ENCODE data around the gene NELFB. TPM values are rescaled to one million over a fixed set of nuclear protein-coding genes. Genes with fewer than 3 reads are reported as not detected.

NELFB gene
- total RNA-seq, 1 experiment from 2014 or later: 95.0 TPM

Other genes with a start within 250 kb of the NELFB start
- 19.2 to 28.3 TPM (median 25.9 TPM) in 3 replicates for gene ABCA2, start 227.1 kb upstream of the NELFB start, total RNA-seq (2021)
- gene FUT7, start 223.2 kb upstream of the NELFB start, total RNA-seq (2021): not detected in 3 replicates
- 64.3 to 68.8 TPM (median 64.5 TPM) in 3 replicates for gene NPDC1, start 209.2 kb upstream of the NELFB start, total RNA-seq (2021)
- gene ENTPD2, start 201.3 kb upstream of the NELFB start, total RNA-seq (2021): 8.3 to 9.6 TPM (median 9.2 TPM) in 3 replicates
- gene SAPCD2, start 184.8 kb upstream of the NELFB start, total RNA-seq (2021): 52.0 to 67.0 TPM (median 53.6 TPM) in 3 replicates
- 12.1 to 17.7 TPM (median 14.3 TPM) in 3 replicates for gene UAP1L1, start 177.8 kb upstream of the NELFB start, total RNA-seq (2021)
- 44.9 to 57.1 TPM (median 47.1 TPM) in 3 replicates for gene MAN1B1, start 168.3 kb upstream of the NELFB start, total RNA-seq (2021)
- 38.9 to 43.7 TPM (median 42.1 TPM) in 3 replicates for gene DPP7, start 140.6 kb upstream of the NELFB start, total RNA-seq (2021)
- gene GRIN1, start 116.2 kb upstream of the NELFB start, total RNA-seq (2021): 4.0 to 6.6 TPM (median 4.1 TPM) in 3 replicates
- 1.1 to 2.2 TPM (median 2.1 TPM) in 3 replicates for gene LRRC26, start 85.3 kb upstream of the NELFB start, total RNA-seq (2021)
- gene TMEM210, start 83.3 kb upstream of the NELFB start, total RNA-seq (2021): not detected in 3 replicates
- gene ANAPC2, start 66.8 kb upstream of the NELFB start, total RNA-seq (2021): 61.0 to 80.9 TPM (median 61.2 TPM) in 3 replicates
- 102 to 105 TPM (median 103 TPM) in 3 replicates for gene SSNA1, start 66.7 kb upstream of the NELFB start, total RNA-seq (2021)
- 33.4 to 43.1 TPM (median 38.1 TPM) in 3 replicates for gene TPRN, start 54.6 kb upstream of the NELFB start, total RNA-seq (2021)
- gene TMEM203, start 49.7 kb upstream of the NELFB start, total RNA-seq (2021): 46.7 to 50.6 TPM (median 47.4 TPM) in 3 replicates
- gene NDOR1, start 49.6 kb upstream of the NELFB start, total RNA-seq (2021): 40.3 to 49.0 TPM (median 43.2 TPM) in 3 replicates
- gene RNF208, start 33.1 kb upstream of the NELFB start, total RNA-seq (2021): 13.3 to 14.8 TPM (median 14.3 TPM) in 3 replicates
- gene CYSRT1, start 30.2 kb upstream of the NELFB start, total RNA-seq (2021): 2.8 to 3.5 TPM (median 2.9 TPM) in 3 replicates
- gene RNF224, start 27.8 kb upstream of the NELFB start, total RNA-seq (2021): 0.32 to 0.59 TPM (median 0.41 TPM) in 3 replicates
- 0.13 to 0.23 TPM (median 0.14 TPM) in 3 replicates for gene SLC34A3, start 24.4 kb upstream of the NELFB start, total RNA-seq (2021)
- 373 to 376 TPM (median 375 TPM) in 3 replicates for gene TUBB4B, start 14.0 kb upstream of the NELFB start, total RNA-seq (2021)
- 0.21 to 0.26 TPM in 2 of 3 replicates, not detected in the other for gene STPG3, start 4.0 kb upstream of the NELFB start, total RNA-seq (2021)
- gene TOR4A, start 22.4 kb downstream of the NELFB start, total RNA-seq (2021): 7.3 to 11.8 TPM (median 11.3 TPM) in 3 replicates
- gene NRARP, start 46.9 kb downstream of the NELFB start, total RNA-seq (2021): 46.7 to 52.4 TPM (median 51.5 TPM) in 3 replicates
- 20.4 to 23.1 TPM (median 21.2 TPM) in 3 replicates for gene EXD3, start 167.8 kb downstream of the NELFB start, total RNA-seq (2021)
- gene NOXA1, start 168.1 kb downstream of the NELFB start, total RNA-seq (2021): 2.9 to 5.9 TPM (median 4.8 TPM) in 3 replicates
- gene ENTPD8, start 186.0 kb downstream of the NELFB start, total RNA-seq (2021): 2.0 to 2.5 TPM (median 2.3 TPM) in 3 replicates
- 61.6 to 63.7 TPM (median 61.9 TPM) in 3 replicates for gene NSMF, start 204.0 kb downstream of the NELFB start, total RNA-seq (2021)

Measured in WTC11 (cell line).